Caki2 (cell line): ENCODE results near the gene YRDC. TPM values are rescaled to one million over a fixed set of nuclear protein-coding genes. Genes with fewer than 3 reads are reported as not detected.

Experiments
- DNase-seq: peaks from one replicate; pipeline ENCODE4 v3.0.0-alpha.2; 2015; ENCODE audit warnings: low read depth
- in situ Hi-C: cut with HindIII; loops from 2 replicates; pipeline ENCODE4 v1.10.0; 2016; ENCODE audit warnings: low sequenced_read_pairs, low pct_unique_long_range_greater_than_20kb, mixed read lengths
- total RNA-seq: library from RNA; depleted of rRNA; stranded (reverse); fragments of >200 nt; shearing (Covaris generic); gene quantifications from 2 replicates; pipeline ENCODE4 v1.2.3, GENCODE V29; 2014; ENCODE audit warnings: low replicate concordance

YRDC gene
- total RNA-seq, 1 experiment from 2014 or later = 25.1 TPM

GRCh38 chr1:37825506-37825905 is 17.5 kb upstream of the YRDC start:
- in situ Hi-C loops = no loop called here
- DNase-seq = no peak

- in situ Hi-C loops = no loop called here
- DNase-seq = no peak
Measured at GRCh38 chr1:37824001-37824400, 16.0 kb upstream of the YRDC start.

- in situ Hi-C loops = no loop called here
- no peak for DNase-seq
Measured at GRCh38 chr1:37822906-37823815, 15.2 kb upstream of the YRDC start.

- no peak for DNase-seq
- in situ Hi-C loops = no loop called here
Measured at GRCh38 chr1:37821481-37821880, 13.5 kb upstream of the YRDC start.

- in situ Hi-C loops = no loop called here
- DNase-seq = no peak
Measured at GRCh38 chr1:37817481-37817880, 9.5 kb upstream of the YRDC start.

GRCh38 chr1:37814252-37814651 is 6.2 kb upstream of the YRDC start:
- in situ Hi-C loops = no loop called here
- DNase-seq = no peak

GRCh38 chr1:37813529-37814145 is 5.6 kb upstream of the YRDC start:
- no peak for DNase-seq
- in situ Hi-C loops = no loop called here

- DNase-seq = peak; percentile 59
- in situ Hi-C loops = no loop called here
Measured at GRCh38 chr1:37811027-37811655, 3.1 kb upstream of the YRDC start.

GRCh38 chr1:37809942-37810341 is 1.9 kb upstream of the YRDC start:
- no peak for DNase-seq
- in situ Hi-C loops = no loop called here

- in situ Hi-C loops = no loop called here
- peak; percentile 64 for DNase-seq
Measured at GRCh38 chr1:37808369-37809319, 636 bp upstream of the YRDC start.

GRCh38 chr1:37807220-37807554 is 821 bp downstream of the YRDC start:
- in situ Hi-C loops = no loop called here
- no peak for DNase-seq

GRCh38 chr1:37802439-37802838 is 5.6 kb downstream of the YRDC start:
- no peak for DNase-seq
- in situ Hi-C loops = no loop called here

GRCh38 chr1:37797750-37798345 is 10.2 kb downstream of the YRDC start:
- no peak for DNase-seq
- in situ Hi-C loops = no loop called here

GRCh38 chr1:37795340-37796125 is 12.5 kb downstream of the YRDC start:
- in situ Hi-C loops = no loop called here
- DNase-seq = peak; percentile 54

GRCh38 chr1:37794372-37795339 is 13.4 kb downstream of the YRDC start:
- in situ Hi-C loops = no loop called here
- no peak for DNase-seq

GRCh38 chr1:37793773-37794371 is 14.1 kb downstream of the YRDC start, which contains the start of gene MANEAL:
MANEAL (plus strand) TSS chr1:37793847; CDS start chr1:37794183, 336 bp downstream.
- in situ Hi-C loops = no loop called here
- peak; percentile 66 for DNase-seq
